22Rv1 (cell line): ENCODE results near the gene SLC17A3.

ENCODE experiments used
- CTCF ChIP-seq: fragments of 450-650 bp; IDR thresholded peaks from 2 replicates; pipeline ENCODE4 v1.5.1; 2017; ENCODE audit warnings: mild to moderate bottlenecking
- ZFX ChIP-seq: fragments of 450-650 bp; IDR thresholded peaks from 2 replicates; pipeline ENCODE4 v1.6.1; 2017; ENCODE audit warnings: antibody characterized with exemption, borderline replicate concordance

GRCh38 chr6:25903467-25904099, 29.5 kb upstream of the SLC17A3 start:
- TF ChIP-seq CTCF: no peak
- no peak for TF ChIP-seq ZFX
